Neural progenitor cell (in vitro differentiated cells): ENCODE measurements around the gene ESR2. TPM values are rescaled to one million over a fixed set of nuclear protein-coding genes. Genes with fewer than 3 reads are reported as not detected.

Experiments used
- DNase-seq: peaks from one replicate; pipeline ENCODE4 v3.0.0-alpha.2; 2016; ENCODE audit warnings: low spot score
- H2AFZ ChIP-seq: fragments of 200-600 bp; sonication (generic); replicated peaks from 2 replicates; pipeline ENCODE4 v1.6.1; 2016; ENCODE audit warnings: antibody characterized with exemption
- H3F3A ChIP-seq: fragments of 200-600 bp; sonication (generic); 2 replicates; pipeline ENCODE4 v1.6.1; 2016; ENCODE audit warnings: antibody characterized with exemption, low read depth
- H3K27ac ChIP-seq: fragments of 200-600 bp; sonication (generic); 2 replicates; pipeline ENCODE4 v1.5.1; 2016; ENCODE audit warnings: mild to moderate bottlenecking
- H3K27me3 ChIP-seq: fragments of 200-600 bp; sonication (generic); 2 replicates; pipeline ENCODE4 v1.6.1; 2016; ENCODE audit warnings: mild to moderate bottlenecking, moderate library complexity
- H3K36me3 ChIP-seq: fragments of 200-600 bp; sonication (generic); 2 replicates; pipeline ENCODE4 v1.5.1; 2016
- H3K4me1 ChIP-seq: fragments of 200-600 bp; sonication (generic); 2 replicates; pipeline ENCODE4 v1.6.1; 2016; ENCODE audit warnings: mixed run types
- H3K4me2 ChIP-seq: fragments of 200-600 bp; sonication (generic); 2 replicates; pipeline ENCODE4 v1.6.1; 2016
- H3K4me3 ChIP-seq: fragments of 200-600 bp; sonication (generic); 2 replicates; pipeline ENCODE4 v1.5.1; 2016
- H3K79me2 ChIP-seq: fragments of 200-600 bp; sonication (generic); 2 replicates; pipeline ENCODE4 v1.6.1; 2016; ENCODE audit warnings: low read depth
- H3K9ac ChIP-seq: fragments of 200-600 bp; sonication (generic); 2 replicates; pipeline ENCODE4 v1.6.1; 2016
- H3K9me3 ChIP-seq: fragments of 200-600 bp; sonication (generic); 2 replicates; pipeline ENCODE4 v1.5.1; 2016; ENCODE audit warnings: low read depth
- H4K20me1 ChIP-seq: fragments of 200-600 bp; sonication (generic); 2 replicates; pipeline ENCODE4 v1.6.1; 2016; ENCODE audit warnings: low read depth
- H3K27ac Mint-ChIP-seq: 3 replicates; pipeline ENCODE4 v1.8.0; 2021; ENCODE audit warnings: mixed read lengths
- H3K27me3 Mint-ChIP-seq: 2 replicates; pipeline ENCODE4 v1.8.0; 2022; ENCODE audit warnings: low read depth, mild to moderate bottlenecking, inconsistent platforms, moderate library complexity, mixed read lengths; ENCODE audit not compliant: insufficient read depth
- H3K36me3 Mint-ChIP-seq: 3 replicates; pipeline ENCODE4 v1.8.0; 2021; ENCODE audit warnings: mixed read lengths
- H3K4me1 Mint-ChIP-seq: 3 replicates; pipeline ENCODE4 v1.8.0; 2021; ENCODE audit warnings: mixed read lengths
- H3K4me3 Mint-ChIP-seq: 3 replicates; pipeline ENCODE4 v1.8.0; 2021; ENCODE audit warnings: mild to moderate bottlenecking, moderate library complexity, mixed read lengths
- H3K9me3 Mint-ChIP-seq: 3 replicates; pipeline ENCODE4 v1.8.0; 2020; ENCODE audit warnings: mixed read lengths
- CTCF ChIP-seq: fragments of 200-600 bp; sonication (generic); IDR thresholded peaks from 2 replicates; pipeline ENCODE4 v1.5.1; 2017; ENCODE audit warnings: antibody characterized with exemption, mild to moderate bottlenecking
- EZH2 ChIP-seq: fragments of 200-600 bp; sonication (generic); IDR thresholded peaks from 2 replicates; pipeline ENCODE4 v1.6.1; 2017; ENCODE audit warnings: antibody characterized with exemption, mild to moderate bottlenecking, moderate library complexity
- EZH2phosphoT487 ChIP-seq: fragments of 200-600 bp; sonication (generic); IDR thresholded peaks from 2 replicates; pipeline ENCODE4 v1.6.1; 2017; ENCODE audit warnings: antibody characterized with exemption
- total RNA-seq: library from RNA; depleted of rRNA; stranded (reverse); fragments of >200 nt; gene quantifications from 2 replicates; pipeline ENCODE4 v1.2.3, GENCODE V29; 2015; ENCODE audit warnings: low replicate concordance

ESR2 gene
- total RNA-seq, 1 donor from 2014 or later, result 0.21 TPM

- Mint-ChIP-seq H3K27me3 (peaks cover 7% of the 10 kb centered on the region), H3K36me3 (no peaks in the 10 kb centered on the region), H3K4me3 (peak overlapping the region; percentile 91), H3K4me1 (peaks cover 17% of the 10 kb centered on the region), H3K9me3 (peaks cover 6% of the 10 kb centered on the region), H3K27ac (peak overlapping the region; percentile 46)
- Histone ChIP-seq H3K9me3 (no peaks in the 10 kb centered on the region), H3K4me2 (peak overlapping the region; percentile 73), H3K4me3 (peak overlapping the region; percentile 65), H3F3A (peaks cover 50% of the 10 kb centered on the region), H3K27ac (peak overlapping the region; percentile 74), H3K79me2 (peaks cover 14% of the 10 kb centered on the region), H3K4me1 (peaks cover 32% of the 10 kb centered on the region), H3K27me3 (no peaks in the 10 kb centered on the region), H3K9ac (no peak overlapping the region), H2AFZ (peak overlapping the region; percentile 75), H4K20me1 (no peaks in the 10 kb centered on the region), H3K36me3 (no peaks in the 10 kb centered on the region)
- TF ChIP-seq EZH2 (no peak), CTCF (no peak), EZH2phosphoT487 (no peak)
- DNase-seq, result peak; percentile 91
Measured at GRCh38 chr14:64337888-64338615, 43.9 kb upstream of the ESR2 start.

- H2AFZ ChIP-seq, result no peak overlapping the region
- H3K4me2 ChIP-seq, result no peak overlapping the region
- H3K4me1 Mint-ChIP-seq, result no peaks in the 10 kb centered on the region
- no peak overlapping the region for H3K4me3 Mint-ChIP-seq
- no peaks in the 10 kb centered on the region for H3K36me3 ChIP-seq
- no peaks in the 10 kb centered on the region for H3F3A ChIP-seq
- no peak overlapping the region for H3K27ac ChIP-seq
- TF ChIP-seq CTCF, result no peak
- no peak for TF ChIP-seq EZH2
- TF ChIP-seq EZH2phosphoT487, result no peak
- H3K27me3 Mint-ChIP-seq, result peaks cover 4% of the 10 kb centered on the region
- H3K9me3 ChIP-seq, result no peaks in the 10 kb centered on the region
- no peak overlapping the region for H3K27ac Mint-ChIP-seq
- H3K27me3 ChIP-seq, result no peaks in the 10 kb centered on the region
- no peaks in the 10 kb centered on the region for H3K79me2 ChIP-seq
- H3K4me3 ChIP-seq, result no peak overlapping the region
- DNase-seq, result no peak
- no peaks in the 10 kb centered on the region for H3K9me3 Mint-ChIP-seq
- H3K36me3 Mint-ChIP-seq, result no peaks in the 10 kb centered on the region
- H3K4me1 ChIP-seq, result no peaks in the 10 kb centered on the region
- H3K9ac ChIP-seq, result no peak overlapping the region
- H4K20me1 ChIP-seq, result no peaks in the 10 kb centered on the region
Measured at GRCh38 chr14:64329149-64329548, 35.0 kb upstream of the ESR2 start.

GRCh38 chr14:64326502-64326901 lies 32.3 kb upstream of the ESR2 start:
- Mint-ChIP-seq H3K4me3 (no peak overlapping the region), H3K27ac (no peak overlapping the region), H3K9me3 (no peaks in the 10 kb centered on the region), H3K27me3 (peaks cover 4% of the 10 kb centered on the region), H3K36me3 (no peaks in the 10 kb centered on the region), H3K4me1 (no peaks in the 10 kb centered on the region)
- TF ChIP-seq EZH2phosphoT487 (no peak), EZH2 (no peak), CTCF (no peak)
- Histone ChIP-seq H2AFZ (no peak overlapping the region), H3K36me3 (no peaks in the 10 kb centered on the region), H3K9me3 (no peaks in the 10 kb centered on the region), H4K20me1 (no peaks in the 10 kb centered on the region), H3F3A (no peaks in the 10 kb centered on the region), H3K27me3 (no peaks in the 10 kb centered on the region), H3K4me3 (no peak overlapping the region), H3K27ac (no peak overlapping the region), H3K4me1 (no peaks in the 10 kb centered on the region), H3K4me2 (no peak overlapping the region), H3K79me2 (no peaks in the 10 kb centered on the region), H3K9ac (no peak overlapping the region)
- no peak for DNase-seq
